CD14-positive monocyte (primary cell): ENCODE measurements around the gene CCDC3. TPM values are rescaled to one million over a fixed set of nuclear protein-coding genes. Genes with fewer than 3 reads are reported as not detected.

Experiments used
- DNase-seq, 3 donors: peaks; one replicate each; pipeline ENCODE4 v3.0.0-alpha.2; 2011 to 2022
- H2AFZ ChIP-seq: 2 replicates; pipeline ENCODE4 v1.6.0; 2012; ENCODE audit warnings: mild to moderate bottlenecking, low read depth, low read length, inconsistent platforms; ENCODE audit not compliant: insufficient read depth, poor library complexity, severe bottlenecking
- H3K27ac ChIP-seq, 2 donors: 1 replicate in 1 of 2; 2 replicates in 1 of 2; pipeline ENCODE4 v1.5.1; 2012 to 2013; ENCODE audit warnings: low read length in 2 of 2, control low read depth in 1 of 2, inconsistent platforms in 1 of 2, low read depth in 1 of 2, mild to moderate bottlenecking in 1 of 2
- H3K27me3 ChIP-seq, 2 donors: one replicate each; pipeline versions ENCODE4 v1.6.0 to v1.6.1; 2011 to 2013; ENCODE audit warnings: low read length in 2 of 2; ENCODE audit not compliant: control insufficient read depth in 2 of 2, insufficient read depth in 2 of 2
- H3K36me3 ChIP-seq, 2 donors: replicated peaks in 1 of 2; 1 replicate in 1 of 2; 2 replicates in 1 of 2; pipeline versions ENCODE4 v1.5.1 to v1.6.1; 2012 to 2013; ENCODE audit warnings: low read length in 2 of 2, control low read depth in 1 of 2, inconsistent platforms in 1 of 2, mild to moderate bottlenecking in 1 of 2; ENCODE audit not compliant: insufficient read depth in 2 of 2, control insufficient read depth in 1 of 2
- H3K4me1 ChIP-seq, 2 donors: 1 replicate in 1 of 2; 2 replicates in 1 of 2; pipeline versions ENCODE4 v1.5.1 to v1.6.1; 2012 to 2013; ENCODE audit warnings: low read length in 2 of 2, control low read depth in 1 of 2, inconsistent platforms in 1 of 2, mild to moderate bottlenecking in 1 of 2, moderate library complexity in 1 of 2; ENCODE audit not compliant: insufficient read depth in 2 of 2, control insufficient read depth in 1 of 2
- H3K4me2 ChIP-seq: replicated peaks from 2 replicates; pipeline ENCODE3; 2012; ENCODE audit warnings: low read length, moderate library complexity, mild to moderate bottlenecking; ENCODE audit not compliant: poor library complexity, severe bottlenecking; ENCODE audit errors: extremely low read depth
- H3K4me3 ChIP-seq, 3 experiments: fragments of 200-600 bp in 1 of 3; sonication (generic) in 1 of 3; replicated peaks in 1 of 3; 1 replicate in 2 of 3; 2 replicates in 1 of 3; pipeline ENCODE4 v1.5.1; 2011 to 2013; ENCODE audit warnings: low read length in 3 of 3, mild to moderate bottlenecking in 3 of 3, control low read depth in 2 of 3, low read depth in 2 of 3, inconsistent platforms in 1 of 3, moderate library complexity in 1 of 3
- H3K79me2 ChIP-seq: 2 replicates; pipeline ENCODE4 v1.6.0; 2012; ENCODE audit warnings: mild to moderate bottlenecking, control low read depth, inconsistent platforms, low read length, moderate library complexity; ENCODE audit not compliant: insufficient read depth
- H3K9ac ChIP-seq: 2 replicates; pipeline ENCODE4 v1.6.0; 2017; ENCODE audit warnings: low read length, mild to moderate bottlenecking; ENCODE audit not compliant: insufficient read depth, poor library complexity, severe bottlenecking
- H3K9me3 ChIP-seq, 2 donors: replicated peaks in 1 of 2; 1 replicate in 1 of 2; 2 replicates in 1 of 2; pipeline versions ENCODE4 v1.5.1 to v1.6.1; 2012 to 2013; ENCODE audit warnings: low read length in 2 of 2, control low read depth in 1 of 2; ENCODE audit not compliant: control insufficient read depth in 1 of 2, insufficient read depth in 1 of 2
- H4K20me1 ChIP-seq: 2 replicates; pipeline ENCODE4 v1.6.0; 2012; ENCODE audit warnings: mild to moderate bottlenecking, low read length, control low read depth, moderate library complexity; ENCODE audit not compliant: insufficient read depth
- H3K27ac Mint-ChIP-seq, 7 donors: one replicate each; pipeline ENCODE4 v1.8.0; 2020; ENCODE audit warnings: mild to moderate bottlenecking in 7 of 7, mixed read lengths in 7 of 7, moderate library complexity in 6 of 7, inconsistent platforms in 2 of 7
- H3K27me3 Mint-ChIP-seq, 3 donors: one replicate each; pipeline ENCODE4 v1.8.0; 2021 to 2022; ENCODE audit warnings: low read depth in 3 of 3, mild to moderate bottlenecking in 3 of 3, mixed read lengths in 3 of 3, moderate library complexity in 3 of 3, inconsistent platforms in 1 of 3
- H3K36me3 Mint-ChIP-seq, 2 donors: one replicate each; pipeline ENCODE4 v1.8.0; 2020; ENCODE audit warnings: mixed read lengths in 2 of 2, inconsistent platforms in 1 of 2, mild to moderate bottlenecking in 1 of 2
- H3K4me1 Mint-ChIP-seq: one replicate; pipeline ENCODE4 v1.8.0; 2020; ENCODE audit warnings: mild to moderate bottlenecking, mixed read lengths
- H3K4me3 Mint-ChIP-seq, 2 donors: one replicate each; pipeline ENCODE4 v1.8.0; 2020; ENCODE audit warnings: mild to moderate bottlenecking in 2 of 2, mixed read lengths in 2 of 2, moderate library complexity in 1 of 2
- H3K9me3 Mint-ChIP-seq, 7 donors: one replicate each; pipeline ENCODE4 v1.8.0; 2020 to 2022; ENCODE audit warnings: mixed read lengths in 7 of 7, mild to moderate bottlenecking in 6 of 7, moderate library complexity in 6 of 7, inconsistent platforms in 2 of 7
- WGBS: methylation state at CpG from one replicate; pipeline ENCODE4 v1.1.5; 2013; ENCODE audit warnings: missing lambda C conversion rate; ENCODE audit not compliant: insufficient coverage; 5-methylcytosine and 5-hydroxymethylcytosine counted together
- intact Hi-C, 2 donors: fragments of 100-400 bp; cut with micrococcal nuclease; formaldehyde crosslinking; loops; one replicate each; pipeline versions ENCODE4 v1.15.0 to v1.15.1; 2023
- polyA plus RNA-seq, 3 donors: library from polyadenylated mRNA; depleted of rRNA in 1 of 3; unstranded in 2 of 3; stranded (reverse) in 1 of 3; fragments of 300-500 nt in 2 of 3; fragments of >200 nt in 1 of 3; fragmentation: Illumina TruSeq in 2 of 3; gene quantifications; 1 replicate in 2 of 3; 2 replicates in 1 of 3; pipeline ENCODE4 v1.2.3, GENCODE V29; 2012 to 2021
- TF ChIP-seq, protein P1 (sequence below): fragments of 200-600 bp; IDR thresholded peaks from one replicate; pipeline ENCODE4 v1.8.0; 2022; ENCODE audit warnings: antibody characterized with exemption, mild to moderate bottlenecking

The CCDC3 gene
- polyA plus RNA-seq, 3 donors, result not detected

DNA sequence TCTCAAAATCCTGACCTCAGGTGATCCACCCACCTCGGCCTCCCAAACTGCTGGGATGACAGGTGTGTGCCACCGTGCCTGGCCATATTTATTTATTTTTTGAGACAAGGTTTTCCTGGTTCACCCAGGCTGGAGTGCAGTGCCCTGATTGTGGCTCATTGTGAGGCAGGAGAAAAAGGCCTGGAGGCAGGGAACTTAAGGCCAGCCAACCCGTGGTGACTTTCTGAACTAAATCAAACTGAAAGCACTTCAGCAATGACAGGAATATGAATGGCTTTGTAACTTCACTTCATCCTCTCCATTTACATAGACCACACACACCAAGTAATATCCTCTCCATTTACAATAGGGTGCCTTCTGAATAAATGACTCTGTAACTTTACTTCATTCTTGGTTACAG, 124.4 kb downstream of the CCDC3 start:
- H3K4me2 ChIP-seq, result no peak overlapping the region
- intact Hi-C loops, result no loop called here
- H3K9me3 ChIP-seq, result peaks cover 0 to 3% of the 10 kb centered on the region in 2 donors
- no peak overlapping the region for H3K9ac ChIP-seq
- 94% methylated on average over 2 of the region's 3 CpGs for WGBS
- H3K27ac ChIP-seq, result no peak overlapping the region
- no peak overlapping the region for H2AFZ ChIP-seq
- DNase-seq, result no peak
- no peaks in the 10 kb centered on the region for H4K20me1 ChIP-seq
- no peak overlapping the region for H3K4me3 Mint-ChIP-seq
- H3K4me1 ChIP-seq, result no peaks in the 10 kb centered on the region
- no peak overlapping the region for H3K4me3 ChIP-seq
- H3K79me2 ChIP-seq, result no peaks in the 10 kb centered on the region
- no peaks in the 10 kb centered on the region for H3K27me3 ChIP-seq
- H3K36me3 ChIP-seq, result no peaks in the 10 kb centered on the region
- H3K36me3 Mint-ChIP-seq, result no peaks in the 10 kb centered on the region
- TF ChIP-seq, protein P1, sequence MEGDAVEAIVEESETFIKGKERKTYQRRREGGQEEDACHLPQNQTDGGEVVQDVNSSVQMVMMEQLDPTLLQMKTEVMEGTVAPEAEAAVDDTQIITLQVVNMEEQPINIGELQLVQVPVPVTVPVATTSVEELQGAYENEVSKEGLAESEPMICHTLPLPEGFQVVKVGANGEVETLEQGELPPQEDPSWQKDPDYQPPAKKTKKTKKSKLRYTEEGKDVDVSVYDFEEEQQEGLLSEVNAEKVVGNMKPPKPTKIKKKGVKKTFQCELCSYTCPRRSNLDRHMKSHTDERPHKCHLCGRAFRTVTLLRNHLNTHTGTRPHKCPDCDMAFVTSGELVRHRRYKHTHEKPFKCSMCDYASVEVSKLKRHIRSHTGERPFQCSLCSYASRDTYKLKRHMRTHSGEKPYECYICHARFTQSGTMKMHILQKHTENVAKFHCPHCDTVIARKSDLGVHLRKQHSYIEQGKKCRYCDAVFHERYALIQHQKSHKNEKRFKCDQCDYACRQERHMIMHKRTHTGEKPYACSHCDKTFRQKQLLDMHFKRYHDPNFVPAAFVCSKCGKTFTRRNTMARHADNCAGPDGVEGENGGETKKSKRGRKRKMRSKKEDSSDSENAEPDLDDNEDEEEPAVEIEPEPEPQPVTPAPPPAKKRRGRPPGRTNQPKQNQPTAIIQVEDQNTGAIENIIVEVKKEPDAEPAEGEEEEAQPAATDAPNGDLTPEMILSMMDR, result no peak
- H3K27me3 Mint-ChIP-seq, result peaks cover 0 to 8% (median 0%) of the 10 kb centered on the region in 3 donors
- H3K27ac Mint-ChIP-seq, result no peak overlapping the region
- no peaks in the 10 kb centered on the region for H3K4me1 Mint-ChIP-seq
- peaks cover 2 to 18% (median 9%) of the 10 kb centered on the region in 7 donors for H3K9me3 Mint-ChIP-seq

DNA sequence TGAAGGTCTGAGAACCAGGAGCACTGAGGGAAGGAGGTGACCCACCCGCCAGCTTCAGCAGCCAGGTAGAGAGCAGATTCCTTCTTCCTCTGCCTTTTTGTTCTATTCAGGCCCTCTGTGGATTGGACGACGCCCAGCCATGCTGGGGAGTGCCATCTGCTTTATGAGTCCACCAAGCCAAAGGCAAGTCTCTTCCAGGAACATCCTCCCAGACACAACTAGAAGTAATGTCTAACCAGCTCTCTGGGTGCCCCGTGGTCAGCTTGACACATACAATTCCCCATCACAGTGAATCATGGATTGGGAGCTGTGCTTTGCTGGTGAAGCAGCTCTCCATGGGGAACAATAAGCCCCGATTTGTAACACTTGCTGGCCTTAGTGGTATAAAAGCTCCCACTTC, 125.2 kb downstream of the CCDC3 start:
- H3K9me3 Mint-ChIP-seq, result peaks cover 2 to 18% (median 9%) of the 10 kb centered on the region in 7 donors
- Histone ChIP-seq H3K79me2 (no peaks in the 10 kb centered on the region), H2AFZ (no peak overlapping the region), H3K9ac (no peak overlapping the region), H3K9me3 (peaks cover 0 to 3% of the 10 kb centered on the region in 2 donors), H3K4me1 (no peaks in the 10 kb centered on the region), H3K27me3 (no peaks in the 10 kb centered on the region), H3K4me2 (no peak overlapping the region), H3K27ac (no peak overlapping the region), H3K4me3 (no peak overlapping the region), H4K20me1 (no peaks in the 10 kb centered on the region), H3K36me3 (no peaks in the 10 kb centered on the region)
- 100% methylated on average over 4 of the region's 5 CpGs for WGBS
- H3K36me3 Mint-ChIP-seq, result no peaks in the 10 kb centered on the region
- no peak overlapping the region for H3K4me3 Mint-ChIP-seq
- TF ChIP-seq, protein P1, result no peak
- DNase-seq, result no peak
- peaks cover 0 to 8% (median 0%) of the 10 kb centered on the region in 3 donors for H3K27me3 Mint-ChIP-seq
- no peak overlapping the region for H3K27ac Mint-ChIP-seq
- no peaks in the 10 kb centered on the region for H3K4me1 Mint-ChIP-seq
- intact Hi-C loops, result no loop called here
